Stomach smooth muscle (tissue), 2 donors: ENCODE data around the gene SCRG1.

ENCODE experiments used
- H3K27ac ChIP-seq: one replicate; pipeline ENCODE4 v1.7.0; 2013; ENCODE audit warnings: mild to moderate bottlenecking, low read length, inconsistent platforms
- H3K27me3 ChIP-seq, 2 donors: one replicate each; pipeline ENCODE4 v1.7.0; 2013; ENCODE audit warnings: low read length in 2 of 2; ENCODE audit not compliant: insufficient read depth in 2 of 2, control insufficient read depth in 1 of 2
- H3K36me3 ChIP-seq, 2 donors: one replicate each; pipeline ENCODE4 v1.7.0; 2013; ENCODE audit warnings: low read length in 2 of 2; ENCODE audit not compliant: control insufficient read depth in 2 of 2, insufficient read depth in 2 of 2
- H3K4me1 ChIP-seq: one replicate; pipeline ENCODE4 v1.7.0; 2013; ENCODE audit warnings: low read length; ENCODE audit not compliant: control insufficient read depth, insufficient read depth
- H3K4me3 ChIP-seq, 2 donors: one replicate each; pipeline ENCODE4 v1.7.0; 2013; ENCODE audit warnings: low read length in 2 of 2
- H3K9ac ChIP-seq, 2 donors: one replicate each; pipeline ENCODE4 v1.7.0; 2013; ENCODE audit warnings: low read length in 2 of 2, mild to moderate bottlenecking in 1 of 2
- H3K9me3 ChIP-seq, 2 donors: one replicate each; pipeline ENCODE4 v1.7.0; 2013; ENCODE audit warnings: low read length in 2 of 2; ENCODE audit not compliant: control insufficient read depth in 2 of 2
- donor health status: healthy.
- donor health status: Pancreatic carcinoma.

Gene SCRG1

DNA sequence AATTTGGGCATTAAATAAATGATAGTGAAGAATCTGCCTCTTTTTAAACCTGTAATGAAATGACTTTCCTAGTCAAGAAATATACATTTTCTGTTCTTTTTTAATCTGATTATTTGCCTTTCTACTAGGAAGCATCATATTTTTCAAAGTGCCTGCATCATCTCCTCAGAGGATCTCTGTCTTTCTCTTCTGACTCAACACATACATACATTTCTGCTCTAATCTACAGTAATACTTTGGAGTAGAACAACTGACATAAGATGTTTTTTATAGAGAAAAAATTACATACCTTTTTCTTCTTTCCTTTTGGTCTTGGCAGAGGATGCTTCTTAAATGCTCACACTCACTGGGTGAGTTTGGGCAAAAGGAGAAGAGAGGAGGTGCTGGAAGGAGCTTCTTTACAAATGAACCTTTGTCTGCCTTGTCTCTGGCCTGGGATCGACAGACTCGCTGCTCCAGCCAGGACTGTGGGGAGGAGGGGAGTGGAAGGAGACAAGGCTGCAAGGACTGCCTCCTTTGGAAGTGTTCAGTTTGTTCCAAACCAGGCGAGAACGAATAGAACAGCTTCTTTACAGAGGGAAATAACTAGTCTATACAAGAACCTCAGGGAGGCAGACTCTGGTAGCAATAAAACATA lies at the start of gene SCRG1:
Gene SCRG1 (minus strand): TSS at position 338 of the 637 bp plus-strand sequence. CDS start 7,702 bp downstream, outside the sequence.
- no peaks in the 10 kb centered on the region for H3K9me3 ChIP-seq
- H3K4me1 ChIP-seq: no peaks in the 10 kb centered on the region
- H3K4me3 ChIP-seq: peak within 1 kb of the TSS; percentile 1 to 42
- no peaks in the 10 kb centered on the region for H3K27me3 ChIP-seq
- H3K9ac ChIP-seq: peak within 1 kb of the TSS; percentile 43 to 58
- H3K36me3 ChIP-seq: peaks cover 0 to 3% of the 10 kb centered on the region in 2 donors
- H3K27ac ChIP-seq: peak within 1 kb of the TSS; percentile 58

DNA sequence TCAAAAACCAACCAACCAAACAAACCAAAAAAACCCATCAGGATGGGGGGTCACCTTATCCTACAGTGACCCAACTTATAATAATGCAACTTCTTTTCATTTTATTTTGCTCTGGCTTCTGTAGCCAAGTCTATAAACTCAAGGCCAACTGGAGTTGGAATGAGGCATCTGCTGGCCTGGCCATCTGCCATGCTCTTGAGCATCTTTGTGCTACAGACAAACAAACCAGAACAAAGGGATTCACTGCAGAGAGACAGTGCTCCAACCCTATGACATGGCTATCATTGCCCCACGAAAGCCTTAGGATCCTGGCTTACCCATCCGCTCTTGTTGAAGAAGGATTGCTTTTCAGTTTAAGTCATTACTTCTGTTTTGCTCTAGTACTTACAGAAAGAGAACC lies 49.2 kb upstream of the SCRG1 start:
- Histone ChIP-seq H3K9me3 (no peaks in the 10 kb centered on the region), H3K27me3 (no peaks in the 10 kb centered on the region), H3K4me1 (peaks cover 16% of the 10 kb centered on the region), H3K4me3 (peak overlapping the region; percentile 41 to 49), H3K27ac (peak overlapping the region; percentile 41), H3K36me3 (peaks cover 3% of the 10 kb centered on the region in 2 donors), H3K9ac (peak overlapping the region in 1 of 2 donors; percentile 36)

DNA sequence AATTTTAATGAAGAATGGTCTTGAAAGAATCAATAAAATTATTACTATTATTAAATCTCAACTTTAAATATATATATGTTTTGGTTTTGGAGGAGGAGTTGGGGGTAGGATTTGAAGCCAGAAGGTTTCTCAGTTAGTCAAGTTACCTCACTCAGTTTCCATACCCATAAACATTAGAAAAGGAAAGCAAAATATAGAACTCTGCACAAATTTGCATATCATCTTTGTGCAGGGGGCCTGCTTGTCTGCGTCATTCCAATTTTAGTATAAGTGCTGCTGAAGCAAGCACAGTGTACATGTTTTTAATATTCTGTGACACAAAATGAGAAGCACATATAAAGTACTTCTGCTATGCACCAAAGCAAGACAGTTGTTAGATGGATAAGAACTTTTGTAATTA lies 47.5 kb upstream of the SCRG1 start:
- no peaks in the 10 kb centered on the region for H3K9me3 ChIP-seq
- H3K27ac ChIP-seq: no peak overlapping the region
- H3K4me3 ChIP-seq: no peak overlapping the region
- H3K27me3 ChIP-seq: no peaks in the 10 kb centered on the region
- peaks cover 16% of the 10 kb centered on the region for H3K4me1 ChIP-seq
- H3K9ac ChIP-seq: no peak overlapping the region
- H3K36me3 ChIP-seq: no peaks in the 10 kb centered on the region

DNA sequence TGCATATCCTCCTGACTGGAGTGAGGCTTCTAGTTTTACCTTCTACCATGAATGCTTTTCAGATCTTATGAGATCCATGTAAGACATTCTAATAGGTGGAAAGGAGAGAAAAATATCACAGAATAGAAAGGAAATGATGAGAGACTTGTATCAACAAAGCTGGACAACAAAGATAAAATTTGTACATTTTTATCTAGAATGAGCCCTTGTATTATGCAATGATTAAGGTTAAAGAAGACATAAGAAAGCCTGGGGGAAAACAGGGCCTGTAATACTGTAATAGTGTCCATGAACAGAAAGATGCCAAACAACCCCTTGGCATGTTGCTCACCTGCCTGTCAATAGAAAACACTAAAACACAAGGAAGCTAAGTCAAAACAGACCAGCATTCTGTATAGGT lies 44.2 kb upstream of the SCRG1 start:
- H3K4me3 ChIP-seq: no peak overlapping the region
- no peaks in the 10 kb centered on the region for H3K27me3 ChIP-seq
- H3K27ac ChIP-seq: no peak overlapping the region
- H3K4me1 ChIP-seq: peaks cover 3% of the 10 kb centered on the region
- no peak overlapping the region for H3K9ac ChIP-seq
- H3K36me3 ChIP-seq: peaks cover 3% of the 10 kb centered on the region in 2 donors
- H3K9me3 ChIP-seq: peaks cover 3 to 5% of the 10 kb centered on the region in 2 donors

DNA sequence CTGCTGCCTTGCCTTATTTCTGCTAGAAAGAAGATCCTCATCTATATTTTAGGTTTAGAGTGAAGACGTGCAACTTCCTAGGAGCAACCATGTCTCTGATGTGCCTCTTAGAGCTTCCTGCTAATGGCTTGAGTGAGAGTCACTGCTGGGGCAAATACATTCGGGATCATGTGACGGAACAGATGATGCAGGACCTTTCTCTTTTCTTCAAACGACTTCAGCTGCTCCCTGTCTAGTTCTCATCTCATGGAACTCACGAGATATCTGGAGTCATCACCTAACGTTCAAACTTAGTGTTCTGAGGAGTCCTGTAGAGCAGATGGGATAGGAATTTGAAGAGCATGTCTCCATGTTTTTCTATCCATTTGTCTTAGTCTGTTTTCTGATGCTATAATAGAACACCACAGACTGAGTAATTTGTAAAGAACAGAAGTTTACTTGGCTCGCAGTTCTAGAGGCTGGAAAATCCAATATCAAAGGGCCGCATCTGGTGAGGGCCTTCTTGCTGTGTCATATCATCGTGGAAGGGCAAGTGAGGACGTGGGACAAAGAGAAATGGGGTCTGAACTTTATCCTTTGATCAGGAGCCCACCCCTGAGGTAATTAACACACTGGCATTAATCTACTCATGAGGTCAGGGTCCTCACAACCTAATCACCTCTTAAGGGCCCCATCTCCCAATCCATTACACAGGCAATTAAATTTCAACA lies 43.5 kb upstream of the SCRG1 start:
- Histone ChIP-seq H3K4me1 (peaks cover 2% of the 10 kb centered on the region), H3K9me3 (peaks cover 3 to 5% of the 10 kb centered on the region in 2 donors), H3K36me3 (peaks cover 3% of the 10 kb centered on the region in 2 donors), H3K27me3 (no peaks in the 10 kb centered on the region), H3K9ac (no peak overlapping the region), H3K27ac (no peak overlapping the region), H3K4me3 (no peak overlapping the region)

DNA sequence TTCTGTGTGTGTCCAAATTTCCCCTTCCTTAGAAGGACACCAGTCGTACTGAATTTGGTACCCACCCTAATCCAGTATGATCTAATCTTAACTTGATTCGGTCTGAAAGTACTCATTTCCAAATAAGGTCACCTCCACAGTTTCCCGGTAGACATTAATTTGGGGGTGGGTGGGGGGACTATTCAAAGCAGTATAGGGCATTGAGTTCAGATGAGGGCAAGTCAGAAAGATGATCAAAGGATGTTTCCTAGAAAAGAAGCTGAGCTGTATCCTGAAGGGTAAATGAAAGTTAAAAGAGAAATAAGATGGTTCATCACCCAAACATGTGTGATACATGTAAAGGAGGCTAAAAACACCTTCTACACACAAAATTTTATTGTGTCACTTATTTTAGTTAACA lies 42.0 kb upstream of the SCRG1 start:
- Histone ChIP-seq H3K27ac (no peak overlapping the region), H3K9ac (peak overlapping the region in 1 of 2 donors; percentile 2), H3K27me3 (no peaks in the 10 kb centered on the region), H3K4me1 (peaks cover 9% of the 10 kb centered on the region), H3K36me3 (peaks cover 3% of the 10 kb centered on the region in 2 donors), H3K4me3 (no peak overlapping the region), H3K9me3 (peaks cover 3 to 5% of the 10 kb centered on the region in 2 donors)

DNA sequence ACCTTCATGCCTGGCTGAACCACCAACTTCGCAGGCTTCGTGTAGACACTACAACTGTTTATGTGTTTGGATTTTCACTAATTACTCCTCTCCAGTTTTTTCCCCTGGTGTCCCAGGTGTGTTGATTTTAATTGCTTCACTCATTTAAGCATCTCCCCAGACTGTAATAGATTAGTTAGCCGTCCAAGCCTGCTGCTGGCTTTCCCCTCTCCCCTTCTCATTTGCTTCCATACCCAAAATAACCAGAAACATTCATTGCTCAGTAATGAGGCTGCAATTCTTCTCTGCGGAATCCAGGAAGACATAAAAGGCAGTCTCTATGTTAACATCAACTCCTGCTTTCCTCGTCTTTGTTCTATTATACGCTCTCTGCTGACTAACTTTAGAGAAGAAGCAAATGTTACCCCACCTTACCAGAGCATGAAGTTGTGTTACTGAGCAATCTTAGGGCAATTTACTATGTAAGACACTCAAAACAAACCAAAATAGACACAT lies 37.9 kb upstream of the SCRG1 start:
- Histone ChIP-seq H3K27me3 (no peaks in the 10 kb centered on the region), H3K4me3 (peak overlapping the region in 1 of 2 donors; percentile 64), H3K9ac (peak overlapping the region in 1 of 2 donors; percentile 2)

DNA sequence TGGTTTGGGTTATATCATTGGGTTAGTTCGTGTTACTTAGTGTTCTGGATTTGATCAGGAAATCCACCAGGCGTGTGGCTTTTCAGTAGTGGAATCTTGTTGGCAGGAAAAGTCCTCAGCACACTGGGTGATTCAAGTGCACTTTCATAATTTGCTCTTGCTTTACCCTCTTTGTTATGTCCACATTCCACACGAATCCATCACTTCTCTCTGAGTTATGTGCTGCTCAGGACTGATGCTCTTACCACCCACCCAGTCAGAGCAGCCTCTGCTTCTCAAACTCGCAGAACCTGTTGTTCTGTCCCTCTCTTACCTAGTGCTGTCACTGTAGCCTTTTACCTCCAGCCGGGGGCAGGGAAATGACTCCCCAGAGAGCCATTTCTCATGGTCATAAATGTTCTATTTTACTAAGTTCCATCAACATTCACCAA lies 37.2 kb upstream of the SCRG1 start:
- Histone ChIP-seq H3K9ac (no peak overlapping the region), H3K4me3 (peak overlapping the region in 1 of 2 donors; percentile 64), H3K36me3 (peaks cover 3% of the 10 kb centered on the region in 2 donors), H3K9me3 (peaks cover 3 to 6% of the 10 kb centered on the region in 2 donors), H3K27ac (peak overlapping the region; percentile 66), H3K27me3 (no peaks in the 10 kb centered on the region), H3K4me1 (peaks cover 9% of the 10 kb centered on the region)

More for the DNA sequence above, 37.9 kb upstream of the SCRG1 start:
- peaks cover 3 to 5% of the 10 kb centered on the region in 2 donors for H3K9me3 ChIP-seq
- H3K36me3 ChIP-seq: peaks cover 3% of the 10 kb centered on the region in 2 donors
- peaks cover 9% of the 10 kb centered on the region for H3K4me1 ChIP-seq
- H3K27ac ChIP-seq: peak overlapping the region; percentile 66

DNA sequence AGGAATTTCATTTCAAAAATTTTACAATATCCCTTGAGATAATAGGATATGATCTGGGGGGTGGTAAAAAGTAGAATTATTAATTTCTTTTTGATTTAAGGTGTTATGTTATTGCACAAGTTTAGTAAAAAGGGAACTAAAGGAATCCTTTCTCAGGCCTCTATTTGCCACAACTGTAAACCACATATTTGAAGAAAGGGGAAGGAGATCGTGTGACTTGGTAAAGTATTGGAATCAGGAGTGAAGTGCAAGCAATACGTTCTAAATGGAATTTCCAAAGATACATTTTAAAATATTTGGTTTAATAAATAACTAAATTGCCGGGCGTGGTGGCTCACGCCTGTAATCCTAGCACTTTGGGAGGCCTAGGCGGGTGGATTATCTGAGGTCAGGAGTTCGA lies 35.3 kb upstream of the SCRG1 start:
- Histone ChIP-seq H3K27me3 (no peaks in the 10 kb centered on the region), H3K27ac (no peak overlapping the region), H3K9me3 (peaks cover 3 to 8% of the 10 kb centered on the region in 2 donors), H3K9ac (no peak overlapping the region), H3K36me3 (peaks cover 3% of the 10 kb centered on the region in 2 donors), H3K4me3 (no peak overlapping the region), H3K4me1 (peaks cover 9% of the 10 kb centered on the region)

DNA sequence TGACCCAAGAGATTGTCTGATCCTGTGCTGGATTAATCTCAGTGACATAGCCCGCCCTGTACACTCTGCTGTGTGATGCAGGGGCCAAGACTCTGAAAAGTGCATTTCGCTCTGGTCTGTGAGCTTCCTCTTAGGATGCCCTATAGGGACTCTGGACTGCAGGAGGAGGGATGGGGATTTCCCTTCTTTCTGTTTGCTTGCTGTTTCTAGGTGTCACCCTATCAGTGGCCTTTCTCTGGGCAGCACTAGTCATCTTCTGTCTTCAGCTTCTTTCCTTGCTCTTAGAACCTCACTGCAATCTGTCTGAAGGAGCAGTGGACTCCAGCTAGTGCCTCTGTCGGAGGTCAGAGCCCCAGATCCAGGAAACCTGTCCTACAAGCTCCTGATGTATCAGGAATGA lies 34.5 kb upstream of the SCRG1 start:
- no peak overlapping the region for H3K9ac ChIP-seq
- peaks cover 9% of the 10 kb centered on the region for H3K4me1 ChIP-seq
- no peaks in the 10 kb centered on the region for H3K27me3 ChIP-seq
- H3K4me3 ChIP-seq: no peak overlapping the region
- H3K9me3 ChIP-seq: peaks cover 0 to 2% of the 10 kb centered on the region in 2 donors
- no peak overlapping the region for H3K27ac ChIP-seq
- no peaks in the 10 kb centered on the region for H3K36me3 ChIP-seq
